BE2C (cell line): ENCODE results near the gene DHX35.

Source experiments
- DNase-seq: peaks from one replicate; pipeline ENCODE4 v3.0.0-alpha.2; 2020
- H3K27me3 ChIP-seq: fragments of 250-450 bp; sonication (Bioruptor Pico); 2 replicates; pipeline ENCODE4 v1.5.1; 2020; ENCODE audit warnings: mild to moderate bottlenecking
- H3K36me3 ChIP-seq: fragments of 250-450 bp; sonication (Bioruptor Pico); 2 replicates; pipeline ENCODE4 v1.5.1; 2020; ENCODE audit warnings: mild to moderate bottlenecking
- H3K4me1 ChIP-seq: fragments of 250-450 bp; sonication (Bioruptor Pico); 2 replicates; pipeline ENCODE4 v1.5.1; 2020
- H3K4me3 ChIP-seq: 2 replicates; pipeline ENCODE4 v1.5.1; 2011; ENCODE audit warnings: low read depth, low read length
- H3K9me3 ChIP-seq: fragments of 250-450 bp; sonication (Bioruptor Pico); 2 replicates; pipeline ENCODE4 v1.5.1; 2020
- TF ChIP-seq, protein P1 (sequence below): IDR thresholded peaks from 2 replicates; pipeline ENCODE4 v1.5.1; 2012; ENCODE audit warnings: mild to moderate bottlenecking, low read depth, low read length

Gene DHX35

DNA sequence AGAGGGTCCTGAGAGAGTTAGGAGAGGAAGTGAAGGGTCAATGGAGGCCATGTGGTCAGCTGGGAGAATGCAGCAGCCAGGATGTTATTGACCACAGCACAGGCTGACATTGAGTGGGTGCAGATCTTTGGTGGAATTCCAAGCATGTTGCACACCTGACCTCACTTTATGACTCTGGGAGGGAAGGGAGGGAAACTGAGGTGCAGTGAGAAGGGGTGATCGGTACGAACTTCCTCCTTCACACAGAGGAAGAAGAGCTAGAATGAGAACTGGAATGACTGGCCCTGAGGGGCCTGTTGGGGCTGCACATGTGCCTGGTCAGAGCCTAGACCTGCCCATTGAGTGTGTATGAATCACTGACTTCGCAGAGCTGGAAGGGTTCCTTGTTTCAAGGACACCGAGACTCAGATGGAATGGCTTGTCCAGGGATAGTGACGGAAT lies 26.2 kb upstream of the DHX35 start:
- Histone ChIP-seq H3K36me3 (peaks cover 60% of the 10 kb centered on the region), H3K4me1 (no peaks in the 10 kb centered on the region), H3K9me3 (no peaks in the 10 kb centered on the region), H3K27me3 (no peaks in the 10 kb centered on the region), H3K4me3 (no peak overlapping the region)
- no peak for DNase-seq
- TF ChIP-seq, protein P1, sequence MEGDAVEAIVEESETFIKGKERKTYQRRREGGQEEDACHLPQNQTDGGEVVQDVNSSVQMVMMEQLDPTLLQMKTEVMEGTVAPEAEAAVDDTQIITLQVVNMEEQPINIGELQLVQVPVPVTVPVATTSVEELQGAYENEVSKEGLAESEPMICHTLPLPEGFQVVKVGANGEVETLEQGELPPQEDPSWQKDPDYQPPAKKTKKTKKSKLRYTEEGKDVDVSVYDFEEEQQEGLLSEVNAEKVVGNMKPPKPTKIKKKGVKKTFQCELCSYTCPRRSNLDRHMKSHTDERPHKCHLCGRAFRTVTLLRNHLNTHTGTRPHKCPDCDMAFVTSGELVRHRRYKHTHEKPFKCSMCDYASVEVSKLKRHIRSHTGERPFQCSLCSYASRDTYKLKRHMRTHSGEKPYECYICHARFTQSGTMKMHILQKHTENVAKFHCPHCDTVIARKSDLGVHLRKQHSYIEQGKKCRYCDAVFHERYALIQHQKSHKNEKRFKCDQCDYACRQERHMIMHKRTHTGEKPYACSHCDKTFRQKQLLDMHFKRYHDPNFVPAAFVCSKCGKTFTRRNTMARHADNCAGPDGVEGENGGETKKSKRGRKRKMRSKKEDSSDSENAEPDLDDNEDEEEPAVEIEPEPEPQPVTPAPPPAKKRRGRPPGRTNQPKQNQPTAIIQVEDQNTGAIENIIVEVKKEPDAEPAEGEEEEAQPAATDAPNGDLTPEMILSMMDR = no peak

DNA sequence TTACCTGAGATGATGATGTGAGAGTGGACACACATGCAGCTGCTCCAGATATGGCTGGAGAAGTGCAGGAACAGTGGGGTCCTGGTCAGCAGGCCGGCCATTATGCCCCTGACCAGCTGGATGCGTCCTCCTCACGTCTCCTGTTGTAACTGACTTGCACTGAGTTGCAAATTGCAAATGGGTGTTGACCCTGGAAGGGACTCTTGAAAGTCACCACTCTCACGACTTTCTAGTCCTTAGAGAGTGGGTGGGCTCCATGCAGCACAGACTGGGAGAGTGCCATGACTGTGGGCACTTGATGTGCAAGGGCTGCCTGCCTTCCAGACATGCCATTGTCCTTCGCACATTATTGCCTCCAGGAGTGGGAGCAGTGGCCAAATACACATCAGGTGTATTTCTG lies 25.1 kb upstream of the DHX35 start:
- Histone ChIP-seq H3K36me3 (peaks cover 69% of the 10 kb centered on the region), H3K9me3 (no peaks in the 10 kb centered on the region), H3K4me1 (no peaks in the 10 kb centered on the region), H3K27me3 (no peaks in the 10 kb centered on the region), H3K4me3 (no peak overlapping the region)
- TF ChIP-seq, protein P1 = no peak
- no peak for DNase-seq

GRCh38 chr20:38937978-38938473 lies 24.1 kb upstream of the DHX35 start:
- H3K27me3 ChIP-seq = no peaks in the 10 kb centered on the region
- TF ChIP-seq, protein P1 = no peak
- no peak for DNase-seq
- H3K9me3 ChIP-seq = no peaks in the 10 kb centered on the region
- no peaks in the 10 kb centered on the region for H3K4me1 ChIP-seq
- no peak overlapping the region for H3K4me3 ChIP-seq
- H3K36me3 ChIP-seq = peaks cover 72% of the 10 kb centered on the region

DNA sequence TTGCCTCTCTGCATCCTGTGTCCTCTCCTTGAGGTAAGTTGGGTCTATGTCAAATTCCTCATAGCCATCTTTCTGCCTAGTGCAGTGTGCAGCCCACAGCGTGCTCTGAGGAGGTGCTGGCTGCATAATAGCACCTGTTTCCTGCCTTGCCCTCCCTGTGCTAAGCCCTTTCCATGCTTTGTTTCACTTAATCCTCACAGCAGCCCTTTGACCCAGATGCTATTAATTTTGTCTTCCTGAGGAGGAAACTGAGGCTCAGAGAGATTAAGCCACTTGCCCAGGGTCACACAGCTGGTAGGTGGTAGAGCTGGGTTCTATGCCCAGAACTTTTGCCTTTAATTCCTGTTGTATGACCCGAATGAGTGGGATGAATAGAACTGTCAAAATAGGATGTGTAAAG lies 22.5 kb upstream of the DHX35 start:
- Histone ChIP-seq H3K4me1 (no peaks in the 10 kb centered on the region), H3K36me3 (peaks cover 82% of the 10 kb centered on the region), H3K4me3 (no peak overlapping the region), H3K9me3 (no peaks in the 10 kb centered on the region), H3K27me3 (no peaks in the 10 kb centered on the region)
- no peak for DNase-seq
- TF ChIP-seq, protein P1 = no peak

DNA sequence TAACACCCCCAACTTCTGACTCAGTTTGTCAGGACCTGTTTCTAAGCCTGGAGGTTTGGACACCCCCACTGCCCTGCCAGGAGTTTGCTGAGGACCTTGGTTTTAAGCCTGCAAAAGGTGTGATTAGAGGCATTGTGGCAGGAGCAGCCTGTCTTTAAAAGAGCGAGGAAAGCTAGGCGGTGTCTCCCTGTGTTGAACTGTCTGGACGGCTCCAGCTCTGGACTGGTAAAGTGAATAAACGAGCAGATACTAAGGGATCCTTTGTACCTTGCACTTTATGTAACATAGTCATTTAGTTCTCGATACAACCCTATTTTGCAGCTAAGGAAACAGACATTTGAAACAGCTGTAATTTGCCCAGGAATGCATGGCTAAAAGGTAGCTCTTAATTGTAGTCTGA lies 21.5 kb upstream of the DHX35 start:
- no peak for DNase-seq
- no peak overlapping the region for H3K4me3 ChIP-seq
- H3K9me3 ChIP-seq = no peaks in the 10 kb centered on the region
- no peaks in the 10 kb centered on the region for H3K4me1 ChIP-seq
- TF ChIP-seq, protein P1 = no peak
- H3K27me3 ChIP-seq = no peaks in the 10 kb centered on the region
- peaks cover 78% of the 10 kb centered on the region for H3K36me3 ChIP-seq

- Histone ChIP-seq H3K9me3 (no peaks in the 10 kb centered on the region), H3K27me3 (no peaks in the 10 kb centered on the region), H3K4me1 (no peaks in the 10 kb centered on the region), H3K36me3 (peaks cover 73% of the 10 kb centered on the region), H3K4me3 (no peak overlapping the region)
- no peak for DNase-seq
- TF ChIP-seq, protein P1 = no peak
These were observed 20.3 kb upstream of the DHX35 start for GRCh38 chr20:38941726-38942389.
